OCI-LY7 (cell line): ENCODE measurements around the gene ZNF439. TPM values are rescaled to one million over a fixed set of nuclear protein-coding genes. Genes with fewer than 3 reads are reported as not detected.
"Not testable (repeated sequence)": the region's sequence is repeated elsewhere in the genome, so short reads cannot be mapped to it uniquely, and the experiment has no call there.

Experiments used
- BruUV-seq: library from RNA; stranded (reverse); fragments of 400-500 nt; replicated peaks from 2 replicates; lab custom pipeline; 2021; lab: Mats Ljungman, UMichigan
- CTCF ChIA-PET: fragments of 300-600 bp; sonication (Branson Sonifier 250); formaldehyde crosslinking; loops from one replicate; lab custom pipeline; 2022; ENCODE audit warnings: antibody characterized with exemption; ENCODE audit not compliant: unreplicated experiment; lab: Charles Lee
- POLR2A ChIA-PET: fragments of 300-600 bp; sonication (Branson Sonifier 250); formaldehyde crosslinking; loops from one replicate; lab custom pipeline; 2022; ENCODE audit warnings: antibody characterized with exemption; lab: Charles Lee
- DNase-seq: peaks from one replicate; pipeline ENCODE4 v3.0.0-alpha.2; 2015; ENCODE audit warnings: low spot score
- H2AFZ ChIP-seq: fragments of 200-600 bp; sonication (generic), shearing (Covaris generic); 2 replicates; pipeline ENCODE4 v1.6.1; 2014; ENCODE audit warnings: mild to moderate bottlenecking, antibody characterized with exemption, low read length, moderate library complexity
- H3K27ac ChIP-seq: fragments of 200-600 bp; sonication (generic); 2 replicates; pipeline ENCODE4 v1.5.1; 2014; ENCODE audit warnings: mixed run types, low read depth, mild to moderate bottlenecking, moderate library complexity, low read length, inconsistent platforms; ENCODE audit not compliant: poor library complexity, severe bottlenecking
- H3K36me3 ChIP-seq: fragments of 200-600 bp; sonication (generic); 2 replicates; pipeline ENCODE4 v1.6.1; 2014; ENCODE audit warnings: mild to moderate bottlenecking, antibody characterized with exemption, low read length, moderate library complexity, mixed read lengths; ENCODE audit not compliant: insufficient read depth
- H3K4me1 ChIP-seq: fragments of 200-600 bp; sonication (generic); 2 replicates; pipeline ENCODE4 v1.5.1; 2014; ENCODE audit warnings: mild to moderate bottlenecking, low read length; ENCODE audit not compliant: insufficient read depth, poor library complexity, severe bottlenecking
- H3K4me2 ChIP-seq: fragments of 200-600 bp; sonication (generic); 2 replicates; pipeline ENCODE4 v1.6.1; 2014; ENCODE audit warnings: mild to moderate bottlenecking, low read length
- H3K4me3 ChIP-seq: fragments of 200-600 bp; sonication (generic); 2 replicates; pipeline ENCODE4 v1.5.1; 2014; ENCODE audit warnings: mild to moderate bottlenecking, low read depth, low read length; ENCODE audit not compliant: poor library complexity, severe bottlenecking
- H3K79me2 ChIP-seq: fragments of 200-600 bp; sonication (generic); 2 replicates; pipeline ENCODE4 v1.6.1; 2016; ENCODE audit warnings: low read depth, mild to moderate bottlenecking, low read length, moderate library complexity, mixed read lengths; ENCODE audit not compliant: insufficient read depth
- H3K9me2 ChIP-seq: fragments of 200-600 bp; sonication (generic); 2 replicates; pipeline ENCODE4 v1.6.1; 2016; ENCODE audit warnings: mild to moderate bottlenecking, low read length, mixed read lengths; ENCODE audit not compliant: insufficient read depth
- H3K9me3 ChIP-seq: fragments of 200-600 bp; sonication (generic); 2 replicates; pipeline ENCODE4 v1.6.1; 2014; ENCODE audit warnings: mild to moderate bottlenecking, mixed run types, low read length, mixed read lengths
- H4K20me1 ChIP-seq: fragments of 200-600 bp; sonication (generic); 2 replicates; pipeline ENCODE4 v1.6.1; 2014; ENCODE audit warnings: mild to moderate bottlenecking, antibody characterized with exemption, low read length, moderate library complexity, mixed read lengths; ENCODE audit not compliant: insufficient read depth
- CTCF ChIP-seq: fragments of 200-600 bp; sonication (generic); conservative IDR thresholded peaks from 2 replicates; pipeline ENCODE4 v1.5.1; 2014; ENCODE audit warnings: mild to moderate bottlenecking, antibody characterized with exemption, low read length, moderate library complexity, mixed read lengths
- EZH2phosphoT487 ChIP-seq: fragments of 200-600 bp; sonication (generic); IDR thresholded peaks from 2 replicates; pipeline ENCODE4 v1.6.1; 2018; ENCODE audit warnings: low read depth, borderline replicate concordance, mild to moderate bottlenecking, mixed run types, antibody characterized with exemption, low read length, moderate library complexity, mixed read lengths
- intact Hi-C: fragments of 100-400 bp; cut with micrococcal nuclease; formaldehyde crosslinking; loops from one replicate; pipeline ENCODE4 v1.10.0; 2022; ENCODE audit not compliant: unreplicated experiment
- total RNA-seq, 2 experiments: library from RNA; depleted of rRNA in 1 of 2; stranded (reverse); fragments of >200 nt in 1 of 2; shearing (Covaris generic) in 1 of 2; gene quantifications; 2 replicates each; pipeline ENCODE4 v1.2.3, GENCODE V29; 2014 to 2022

ZNF439 gene
- total RNA-seq, 2 experiments from 2014 or later = 33.8 to 40.2 TPM

GRCh38 chr19:11833541-11833940, 15.0 kb upstream of the ZNF439 start:
- TF ChIP-seq CTCF (no peak), EZH2phosphoT487 (no peak)
- no peaks in the 10 kb centered on the region for H3K4me1 ChIP-seq
- CTCF ChIA-PET = no interaction called here
- no peak overlapping the region for H3K4me2 ChIP-seq
- POLR2A ChIA-PET = no interaction called here
- no peak for DNase-seq
- H3K36me3 ChIP-seq = peaks cover 27% of the 10 kb centered on the region
- intact Hi-C loops = no loop called here
- no peak overlapping the region for H2AFZ ChIP-seq
- no TSS peak for BruUV-seq
- H3K79me2 ChIP-seq = no peaks in the 10 kb centered on the region
- H3K4me3 ChIP-seq = no peak overlapping the region
- H4K20me1 ChIP-seq = no peaks in the 10 kb centered on the region
- 0 out of 2 replicates have a peak, but pooled peaks cover 4% of the 10 kb centered on the region for H3K9me3 ChIP-seq
- H3K9me2 ChIP-seq = no peaks in the 10 kb centered on the region
- H3K27ac ChIP-seq = no peak overlapping the region

- H4K20me1 ChIP-seq, H3K4me1 ChIP-seq, DNase-seq, H3K4me2 ChIP-seq, H3K4me3 ChIP-seq, H3K79me2 ChIP-seq, CTCF ChIA-PET, H2AFZ ChIP-seq, H3K9me2 ChIP-seq, BruUV-seq, H3K9me3 ChIP-seq, intact Hi-C loops, H3K27ac ChIP-seq: not testable (repeated sequence)
- H3K36me3 ChIP-seq = peaks cover 27% of the 10 kb centered on the region
- POLR2A ChIA-PET = interaction anchor here (0.6 kb wide), 1 partner anchor 459 kb away, joined by 4 read pairs; no protein-coding TSS in a partner anchor
Observed at GRCh38 chr19:11835626-11836066, 12.9 kb upstream of the ZNF439 start.

GRCh38 chr19:11843722-11844121, 4.8 kb upstream of the ZNF439 start:
- no TSS peak for BruUV-seq
- Histone ChIP-seq H3K9me3 (no peaks in the 10 kb centered on the region), H3K4me2 (no peak overlapping the region), H4K20me1 (no peaks in the 10 kb centered on the region), H3K4me3 (no peak overlapping the region), H3K4me1 (peaks cover 8% of the 10 kb centered on the region), H3K9me2 (no peaks in the 10 kb centered on the region), H3K79me2 (peaks cover under 1% of the 10 kb centered on the region; the same call in 1 of the 2 replicates), H3K36me3 (no peaks in the 10 kb centered on the region), H3K27ac (no peak overlapping the region), H2AFZ (no peak overlapping the region)
- ChIA-PET POLR2A (no interaction called here), CTCF (no interaction called here)
- intact Hi-C loops = no loop called here
- TF ChIP-seq EZH2phosphoT487 = no peak
- no peak for TF ChIP-seq CTCF
- no peak for DNase-seq
